Osteoblast (primary cell): ENCODE results near the gene PDCD1LG2. TPM values are rescaled to one million over a fixed set of nuclear protein-coding genes. Genes with fewer than 3 reads are reported as not detected.

Experiments used
- DNase-seq: peaks from one replicate; pipeline ENCODE4 v3.0.0; 2011; ENCODE audit warnings: low spot score, mixed read lengths; ENCODE audit not compliant: insufficient read length; ENCODE audit errors: missing footprints
- H2AFZ ChIP-seq: 2 replicates; pipeline ENCODE4 v1.6.0; 2011; ENCODE audit warnings: mild to moderate bottlenecking, low read length
- H3K27ac ChIP-seq: 2 replicates; pipeline ENCODE4 v1.5.1; 2011; ENCODE audit warnings: mild to moderate bottlenecking, low read depth, low read length, moderate library complexity
- H3K27me3 ChIP-seq: 2 replicates; pipeline ENCODE4 v1.6.0; 2012; ENCODE audit warnings: mild to moderate bottlenecking, control low read depth, inconsistent platforms, low read length, moderate library complexity; ENCODE audit not compliant: insufficient read depth
- H3K36me3 ChIP-seq: 2 replicates; pipeline ENCODE4 v1.5.1; 2011; ENCODE audit warnings: mild to moderate bottlenecking, low read length, control low read depth, moderate library complexity; ENCODE audit not compliant: insufficient read depth
- H3K4me1 ChIP-seq: 2 replicates; pipeline ENCODE4 v1.5.1; 2011; ENCODE audit warnings: mild to moderate bottlenecking, low read length, control low read depth, moderate library complexity; ENCODE audit not compliant: insufficient read depth
- H3K4me2 ChIP-seq: 2 replicates; pipeline ENCODE4 v1.6.0; 2011; ENCODE audit warnings: mild to moderate bottlenecking, low read length; ENCODE audit not compliant: insufficient read depth
- H3K4me3 ChIP-seq: fragments of 200-600 bp; sonication (generic); 3 replicates; pipeline ENCODE4 v1.5.1; 2012; ENCODE audit warnings: mild to moderate bottlenecking, low read length, inconsistent platforms; ENCODE audit not compliant: insufficient read depth
- H3K79me2 ChIP-seq: 2 replicates; pipeline ENCODE4 v1.6.0; 2012; ENCODE audit warnings: mild to moderate bottlenecking, low read length, control low read depth, inconsistent platforms; ENCODE audit not compliant: insufficient read depth
- H3K9me3 ChIP-seq: 2 replicates; pipeline ENCODE4 v1.5.1; 2011; ENCODE audit warnings: low read depth, low read length, control low read depth
- H4K20me1 ChIP-seq: 2 replicates; pipeline ENCODE4 v1.6.0; 2012; ENCODE audit warnings: mild to moderate bottlenecking, low read length, control low read depth; ENCODE audit not compliant: insufficient read depth
- total RNA-seq: library from RNA; depleted of rRNA; stranded (reverse); fragments of >200 nt; gene quantifications from 2 replicates; pipeline ENCODE4 v1.2.3, GENCODE V29; 2012
- TF ChIP-seq, protein P1 (sequence below): IDR thresholded peaks from 2 replicates; pipeline ENCODE4 v1.5.1; 2011; ENCODE audit warnings: mild to moderate bottlenecking, low read depth, low read length, moderate library complexity; ENCODE audit errors: extremely low read depth

Gene PDCD1LG2
- total RNA-seq, 1 donor: 4.7 TPM

- Histone ChIP-seq H3K4me1 (no peaks in the 10 kb centered on the region), H3K36me3 (no peaks in the 10 kb centered on the region), H2AFZ (no peak overlapping the region), H3K4me3 (no peak overlapping the region), H3K9me3 (no peaks in the 10 kb centered on the region), H3K4me2 (no peak overlapping the region), H3K27me3 (no peaks in the 10 kb centered on the region), H3K27ac (no peak overlapping the region), H4K20me1 (no peaks in the 10 kb centered on the region), H3K79me2 (no peaks in the 10 kb centered on the region)
- no peak for DNase-seq
- TF ChIP-seq, protein P1, sequence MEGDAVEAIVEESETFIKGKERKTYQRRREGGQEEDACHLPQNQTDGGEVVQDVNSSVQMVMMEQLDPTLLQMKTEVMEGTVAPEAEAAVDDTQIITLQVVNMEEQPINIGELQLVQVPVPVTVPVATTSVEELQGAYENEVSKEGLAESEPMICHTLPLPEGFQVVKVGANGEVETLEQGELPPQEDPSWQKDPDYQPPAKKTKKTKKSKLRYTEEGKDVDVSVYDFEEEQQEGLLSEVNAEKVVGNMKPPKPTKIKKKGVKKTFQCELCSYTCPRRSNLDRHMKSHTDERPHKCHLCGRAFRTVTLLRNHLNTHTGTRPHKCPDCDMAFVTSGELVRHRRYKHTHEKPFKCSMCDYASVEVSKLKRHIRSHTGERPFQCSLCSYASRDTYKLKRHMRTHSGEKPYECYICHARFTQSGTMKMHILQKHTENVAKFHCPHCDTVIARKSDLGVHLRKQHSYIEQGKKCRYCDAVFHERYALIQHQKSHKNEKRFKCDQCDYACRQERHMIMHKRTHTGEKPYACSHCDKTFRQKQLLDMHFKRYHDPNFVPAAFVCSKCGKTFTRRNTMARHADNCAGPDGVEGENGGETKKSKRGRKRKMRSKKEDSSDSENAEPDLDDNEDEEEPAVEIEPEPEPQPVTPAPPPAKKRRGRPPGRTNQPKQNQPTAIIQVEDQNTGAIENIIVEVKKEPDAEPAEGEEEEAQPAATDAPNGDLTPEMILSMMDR: no peak
Observed at GRCh38 chr9:5482194-5482593, 28.1 kb upstream of the PDCD1LG2 start.

- H4K20me1 ChIP-seq: no peaks in the 10 kb centered on the region
- H3K79me2 ChIP-seq: no peaks in the 10 kb centered on the region
- no peak overlapping the region for H3K4me3 ChIP-seq
- no peaks in the 10 kb centered on the region for H3K4me1 ChIP-seq
- H3K27ac ChIP-seq: no peak overlapping the region
- no peaks in the 10 kb centered on the region for H3K36me3 ChIP-seq
- TF ChIP-seq, protein P1: no peak
- H3K9me3 ChIP-seq: no peaks in the 10 kb centered on the region
- no peak overlapping the region for H3K4me2 ChIP-seq
- H3K27me3 ChIP-seq: no peaks in the 10 kb centered on the region
- DNase-seq: no peak
- no peak overlapping the region for H2AFZ ChIP-seq
Observed at GRCh38 chr9:5483306-5483705, 27.0 kb upstream of the PDCD1LG2 start.

DNA sequence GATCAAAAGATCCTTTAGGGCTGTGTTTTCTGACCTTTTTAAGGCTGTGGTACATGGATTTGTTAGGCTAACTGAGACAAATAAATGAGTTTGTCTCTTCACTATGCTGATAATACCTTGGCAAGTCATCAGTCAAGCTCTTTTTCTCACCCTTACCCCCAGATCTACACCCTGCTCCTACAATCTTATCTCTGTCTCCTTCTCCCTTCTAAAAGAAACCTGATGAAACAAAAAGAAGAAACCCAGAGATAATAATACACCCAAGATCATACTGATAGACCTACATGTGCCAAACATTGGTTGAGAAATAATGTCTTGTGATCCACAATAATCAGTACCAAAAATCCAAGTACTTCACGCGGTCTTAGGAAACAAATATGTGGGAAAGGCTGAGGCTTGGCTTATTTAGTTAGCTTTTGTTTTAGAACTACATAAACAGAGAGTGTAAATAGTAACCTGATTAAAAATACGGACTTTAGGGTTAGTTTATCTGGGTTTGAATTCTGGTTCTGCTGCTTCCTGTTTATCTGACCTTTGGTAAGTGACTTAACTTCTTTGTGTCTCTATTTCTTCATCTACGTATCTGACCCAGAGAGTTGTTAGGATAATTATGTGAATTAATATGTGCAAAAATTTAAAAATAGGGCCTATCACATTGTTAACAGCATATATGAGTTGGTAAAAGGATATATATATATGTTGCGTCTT, 24.8 kb upstream of the PDCD1LG2 start:
- TF ChIP-seq, protein P1: no peak
- DNase-seq: no peak
- no peak overlapping the region for H3K4me3 ChIP-seq

GRCh38 chr9:5486988-5487387, 23.3 kb upstream of the PDCD1LG2 start:
- H3K79me2 ChIP-seq: no peaks in the 10 kb centered on the region
- no peak overlapping the region for H3K27ac ChIP-seq
- no peaks in the 10 kb centered on the region for H3K36me3 ChIP-seq
- H3K4me1 ChIP-seq: peaks cover 4% of the 10 kb centered on the region
- H3K27me3 ChIP-seq: no peaks in the 10 kb centered on the region
- no peak for DNase-seq
- H3K4me3 ChIP-seq: no peak overlapping the region
- no peaks in the 10 kb centered on the region for H3K9me3 ChIP-seq
- H2AFZ ChIP-seq: no peak overlapping the region
- H4K20me1 ChIP-seq: no peaks in the 10 kb centered on the region
- H3K4me2 ChIP-seq: no peak overlapping the region
- TF ChIP-seq, protein P1: no peak

More for the DNA sequence above, 24.8 kb upstream of the PDCD1LG2 start:
- Histone ChIP-seq H3K4me1 (peaks cover 4% of the 10 kb centered on the region), H3K27me3 (no peaks in the 10 kb centered on the region), H2AFZ (no peak overlapping the region), H4K20me1 (no peaks in the 10 kb centered on the region), H3K27ac (no peak overlapping the region), H3K9me3 (no peaks in the 10 kb centered on the region), H3K36me3 (no peaks in the 10 kb centered on the region), H3K4me2 (no peak overlapping the region), H3K79me2 (no peaks in the 10 kb centered on the region)
